HG03469 (cell line): ENCODE measurements around the gene DACH2.

ENCODE experiments used
- ATAC-seq: cut with Tn5 transposase; IDR thresholded peaks from one replicate; pipeline ENCODE4 v1.9.1; 2021; ENCODE audit warnings: mild to moderate bottlenecking, moderate library complexity, moderate number of reproducible peaks; ENCODE audit not compliant: unreplicated experiment

The DACH2 gene

GRCh38 chrX:86747091-86747490 lies 598.8 kb downstream of the DACH2 start:
- no peak for ATAC-seq

GRCh38 chrX:86805241-86805640 lies 657.0 kb downstream of the DACH2 start:
- ATAC-seq: no peak

GRCh38 chrX:86806786-86807185 lies 658.5 kb downstream of the DACH2 start:
- ATAC-seq: no peak

- no peak for ATAC-seq
These were observed 661.4 kb downstream of the DACH2 start for GRCh38 chrX:86809651-86810050.

- ATAC-seq: no peak
These were observed 681.5 kb downstream of the DACH2 start for GRCh38 chrX:86829786-86830185.

- ATAC-seq: no peak
These were observed 682.4 kb downstream of the DACH2 start for GRCh38 chrX:86830685-86831084.

- no peak for ATAC-seq
These were observed 696.9 kb downstream of the DACH2 start for GRCh38 chrX:86845101-86845500.
